ENCODE results near the gene HOMER3.

DNA sequence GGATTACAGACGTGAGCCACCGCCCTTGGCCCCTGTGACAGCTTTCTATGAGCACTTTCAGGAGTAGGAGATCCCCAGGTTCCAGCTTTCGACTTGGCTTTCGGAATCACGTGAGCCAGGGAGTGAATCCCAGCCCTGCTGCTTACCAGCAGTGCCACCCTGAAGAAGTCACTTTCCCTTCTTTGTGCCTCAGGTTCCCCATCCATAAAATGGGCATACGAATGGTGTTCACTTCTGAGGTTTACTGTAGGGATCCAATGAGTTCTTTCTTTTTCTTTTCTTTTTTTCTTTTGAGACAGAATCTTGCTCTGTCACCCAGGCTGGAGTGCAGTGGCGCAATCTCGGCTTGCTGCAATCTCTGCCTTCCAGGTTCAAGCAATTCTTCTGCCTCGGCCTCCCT is 4.3 kb upstream of the HOMER3 start:
- TF ChIP-seq, protein P1, sequence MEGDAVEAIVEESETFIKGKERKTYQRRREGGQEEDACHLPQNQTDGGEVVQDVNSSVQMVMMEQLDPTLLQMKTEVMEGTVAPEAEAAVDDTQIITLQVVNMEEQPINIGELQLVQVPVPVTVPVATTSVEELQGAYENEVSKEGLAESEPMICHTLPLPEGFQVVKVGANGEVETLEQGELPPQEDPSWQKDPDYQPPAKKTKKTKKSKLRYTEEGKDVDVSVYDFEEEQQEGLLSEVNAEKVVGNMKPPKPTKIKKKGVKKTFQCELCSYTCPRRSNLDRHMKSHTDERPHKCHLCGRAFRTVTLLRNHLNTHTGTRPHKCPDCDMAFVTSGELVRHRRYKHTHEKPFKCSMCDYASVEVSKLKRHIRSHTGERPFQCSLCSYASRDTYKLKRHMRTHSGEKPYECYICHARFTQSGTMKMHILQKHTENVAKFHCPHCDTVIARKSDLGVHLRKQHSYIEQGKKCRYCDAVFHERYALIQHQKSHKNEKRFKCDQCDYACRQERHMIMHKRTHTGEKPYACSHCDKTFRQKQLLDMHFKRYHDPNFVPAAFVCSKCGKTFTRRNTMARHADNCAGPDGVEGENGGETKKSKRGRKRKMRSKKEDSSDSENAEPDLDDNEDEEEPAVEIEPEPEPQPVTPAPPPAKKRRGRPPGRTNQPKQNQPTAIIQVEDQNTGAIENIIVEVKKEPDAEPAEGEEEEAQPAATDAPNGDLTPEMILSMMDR (IDR thresholded peaks at IDR 0.05), result no peak
- no peak for TF ChIP-seq POLR2AphosphoS5 (IDR thresholded peaks at IDR 0.05; ENCODE audit: low read depth, low read length)
- no peak for TF ChIP-seq TCF7L2 (IDR thresholded peaks at IDR 0.05; ENCODE audit: low read depth, low read length)

Data from Panc1 (cell line).